Neural crest cell (in vitro differentiated cells): ENCODE measurements around the gene PPFIBP1. TPM values are rescaled to one million over a fixed set of nuclear protein-coding genes. Genes with fewer than 3 reads are reported as not detected.
"Not testable (repeated sequence)": the region's sequence is repeated elsewhere in the genome, so short reads cannot be mapped to it uniquely, and the experiment has no call there.

Experiments
- DNase-seq: peaks from one replicate; pipeline ENCODE4 v3.0.0; 2021; ENCODE audit warnings: low read depth, mixed read lengths, low spot score
- H3K27ac Mint-ChIP-seq: one replicate; pipeline ENCODE4 v1.8.0; 2021; ENCODE audit warnings: mild to moderate bottlenecking, mixed read lengths; ENCODE audit not compliant: unreplicated experiment
- H3K27me3 Mint-ChIP-seq: 2 replicates; pipeline ENCODE4 v1.8.0; 2021; ENCODE audit warnings: low read depth, mild to moderate bottlenecking, mixed read lengths
- H3K36me3 Mint-ChIP-seq: 2 replicates; pipeline ENCODE4 v1.8.0; 2021; ENCODE audit warnings: low read depth, mild to moderate bottlenecking, mixed read lengths
- H3K4me1 Mint-ChIP-seq: 2 replicates; pipeline ENCODE4 v1.8.0; 2021; ENCODE audit warnings: mixed read lengths
- H3K4me3 Mint-ChIP-seq: one replicate; pipeline ENCODE4 v1.8.0; 2021; ENCODE audit warnings: mild to moderate bottlenecking, mixed read lengths
- H3K9me3 Mint-ChIP-seq: 2 replicates; pipeline ENCODE4 v1.8.0; 2021; ENCODE audit warnings: mixed read lengths
- CTCF ChIP-seq: fragments of 200-600 bp; sonication (generic); conservative IDR thresholded peaks from 2 replicates; pipeline ENCODE4 v1.5.0; 2021; ENCODE audit warnings: antibody characterized with exemption, mild to moderate bottlenecking
- total RNA-seq: library from RNA; stranded (reverse); gene quantifications from 2 replicates; pipeline ENCODE4 v1.2.1, GENCODE V29; 2021

Gene PPFIBP1
- total RNA-seq, 1 donor from 2014 or later: 47.5 TPM

- H3K27me3 Mint-ChIP-seq: no peaks in the 10 kb centered on the region
- TF ChIP-seq CTCF: no peak
- H3K27ac Mint-ChIP-seq: no peak overlapping the region
- H3K36me3 Mint-ChIP-seq: peaks cover 3% of the 10 kb centered on the region
- no peaks in the 10 kb centered on the region for H3K9me3 Mint-ChIP-seq
- no peak overlapping the region for H3K4me3 Mint-ChIP-seq
- peaks cover 3% of the 10 kb centered on the region for H3K4me1 Mint-ChIP-seq
- DNase-seq: no peak
Measured at GRCh38 chr12:27637524-27637923, 113.5 kb downstream of the PPFIBP1 start.

- Mint-ChIP-seq H3K9me3 (no peaks in the 10 kb centered on the region), H3K27ac (no peak overlapping the region), H3K4me3 (no peak overlapping the region), H3K27me3 (no peaks in the 10 kb centered on the region), H3K36me3 (peaks cover 3% of the 10 kb centered on the region), H3K4me1 (peaks cover 3% of the 10 kb centered on the region)
- no peak for DNase-seq
- TF ChIP-seq CTCF: no peak
Measured at GRCh38 chr12:27639265-27639664, 115.3 kb downstream of the PPFIBP1 start.

GRCh38 chr12:27640566-27641200 is 116.7 kb downstream of the PPFIBP1 start:
- not testable (repeated sequence) for H3K27me3 Mint-ChIP-seq, H3K27ac Mint-ChIP-seq

GRCh38 chr12:27642361-27642760 is 118.4 kb downstream of the PPFIBP1 start:
- not testable (repeated sequence) for H3K36me3 Mint-ChIP-seq, H3K27ac Mint-ChIP-seq, H3K9me3 Mint-ChIP-seq, DNase-seq, H3K4me3 Mint-ChIP-seq, H3K4me1 Mint-ChIP-seq, H3K27me3 Mint-ChIP-seq

More at GRCh38 chr12:27640566-27641200, 116.7 kb downstream of the PPFIBP1 start:
- DNase-seq, H3K4me3 Mint-ChIP-seq, H3K36me3 Mint-ChIP-seq, H3K4me1 Mint-ChIP-seq, H3K9me3 Mint-ChIP-seq: not testable (repeated sequence)

- H3K36me3 Mint-ChIP-seq, DNase-seq, H3K9me3 Mint-ChIP-seq, H3K27ac Mint-ChIP-seq, H3K4me1 Mint-ChIP-seq, H3K4me3 Mint-ChIP-seq, H3K27me3 Mint-ChIP-seq: not testable (repeated sequence)
Measured at GRCh38 chr12:27642892-27643291, 118.9 kb downstream of the PPFIBP1 start.

- no peak overlapping the region for H3K27ac Mint-ChIP-seq
- TF ChIP-seq CTCF: no peak
- H3K4me3 Mint-ChIP-seq: no peak overlapping the region
- no peaks in the 10 kb centered on the region for H3K9me3 Mint-ChIP-seq
- peaks cover 10% of the 10 kb centered on the region for H3K36me3 Mint-ChIP-seq
- H3K27me3 Mint-ChIP-seq: no peaks in the 10 kb centered on the region
- H3K4me1 Mint-ChIP-seq: no peaks in the 10 kb centered on the region
- DNase-seq: no peak
Measured at GRCh38 chr12:27644158-27644845, 120.3 kb downstream of the PPFIBP1 start.

GRCh38 chr12:27645671-27646070 is 121.7 kb downstream of the PPFIBP1 start:
- no peak for TF ChIP-seq CTCF
- H3K27ac Mint-ChIP-seq: no peak overlapping the region
- no peak for DNase-seq
- no peaks in the 10 kb centered on the region for H3K27me3 Mint-ChIP-seq
- H3K9me3 Mint-ChIP-seq: no peaks in the 10 kb centered on the region
- H3K4me1 Mint-ChIP-seq: no peaks in the 10 kb centered on the region
- H3K36me3 Mint-ChIP-seq: peaks cover 10% of the 10 kb centered on the region
- no peak overlapping the region for H3K4me3 Mint-ChIP-seq
